B cell (primary cell): ENCODE data around the gene CABLES2. TPM values are rescaled to one million over a fixed set of nuclear protein-coding genes. Genes with fewer than 3 reads are reported as not detected.

ENCODE experiments used
- ATAC-seq: fragments of 200-7000 bp; cut with Tn5 transposase; one replicate; pipeline ENCODE4 v1.10.0; 2021; ENCODE audit warnings: low read depth, mild to moderate bottlenecking, moderate number of reproducible peaks, moderate library complexity
- CTCF ChIA-PET: fragments of 350-600 bp; sonication (Branson Sonifier 250); formaldehyde crosslinking; loops from one replicate; lab custom pipeline; 2021; ENCODE audit warnings: antibody characterized with exemption, inconsistent platforms; lab: Charles Lee
- POLR2A ChIA-PET: fragments of 350-600 bp; sonication (Branson Sonifier 250); formaldehyde crosslinking; loops from one replicate; lab custom pipeline; 2021; ENCODE audit warnings: antibody characterized with exemption; lab: Charles Lee
- DNase-seq: peaks from one replicate; pipeline ENCODE4 v3.0.0; 2013
- H2AFZ ChIP-seq: 2 replicates; pipeline ENCODE4 v1.6.1; 2012; ENCODE audit warnings: mild to moderate bottlenecking, low read depth, low read length; ENCODE audit not compliant: insufficient read depth, poor library complexity, severe bottlenecking
- H3K27ac ChIP-seq, 2 donors: 1 replicate in 1 of 2; 2 replicates in 1 of 2; pipeline ENCODE4 v1.5.1; 2012 to 2013; ENCODE audit warnings: low read length in 2 of 2, mild to moderate bottlenecking in 2 of 2, moderate library complexity in 1 of 2
- H3K27me3 ChIP-seq, 4 experiments: fragments of 200-600 bp in 1 of 4; sonication (generic) in 1 of 4; replicated peaks in 1 of 4; 1 replicate in 2 of 4; 2 replicates in 2 of 4; pipeline versions ENCODE4 v1.6.1 to v1.7.0; 2013 to 2016; ENCODE audit warnings: low read length in 3 of 4, mild to moderate bottlenecking in 2 of 4, mixed read lengths in 1 of 4, moderate library complexity in 1 of 4; ENCODE audit not compliant: insufficient read depth in 4 of 4, control insufficient read depth in 3 of 4; ENCODE audit errors: control extremely low read depth in 1 of 4
- H3K36me3 ChIP-seq, 2 experiments: replicated peaks in 1 of 2; 1 replicate in 1 of 2; 2 replicates in 1 of 2; pipeline versions ENCODE4 v1.6.1 to v1.7.1; 2013; ENCODE audit warnings: low read length in 1 of 2; ENCODE audit not compliant: insufficient read depth in 2 of 2, control insufficient read depth in 1 of 2; ENCODE audit errors: control extremely low read depth in 1 of 2, extremely low read depth in 1 of 2
- H3K4me1 ChIP-seq, 2 donors: fragments of 200-600 bp in 1 of 2; sonication (generic) in 1 of 2; 1 replicate in 1 of 2; 2 replicates in 1 of 2; pipeline versions ENCODE4 v1.5.1 to v1.6.1; 2013 to 2017; ENCODE audit warnings: low read length in 2 of 2; ENCODE audit not compliant: control insufficient read depth in 2 of 2, insufficient read depth in 2 of 2
- H3K4me2 ChIP-seq: replicated peaks from 2 replicates; pipeline ENCODE3; 2012; ENCODE audit warnings: mild to moderate bottlenecking, low read depth, low read length; ENCODE audit not compliant: poor library complexity, severe bottlenecking
- H3K4me3 ChIP-seq, 5 experiments: fragments of 200-600 bp in 1 of 5; sonication (generic) in 1 of 5; 1 replicate in 3 of 5; 2 replicates in 2 of 5; pipeline versions ENCODE4 v1.5.1 to v1.7.0; 2011 to 2016; ENCODE audit warnings: low read length in 4 of 5, mild to moderate bottlenecking in 4 of 5, low read depth in 2 of 5, control low read depth in 1 of 5, moderate library complexity in 1 of 5; ENCODE audit not compliant: insufficient read depth in 1 of 5; ENCODE audit errors: control extremely low read depth in 1 of 5, extremely low read depth in 1 of 5
- H3K79me2 ChIP-seq: fragments of 200-600 bp; sonication (generic); one replicate; pipeline ENCODE4 v1.6.0; 2016; ENCODE audit warnings: low read length; ENCODE audit not compliant: control insufficient read depth, insufficient read depth
- H3K9ac ChIP-seq: fragments of 200-600 bp; sonication (generic); 2 replicates; pipeline ENCODE4 v1.6.1; 2017; ENCODE audit warnings: mild to moderate bottlenecking, low read length, moderate library complexity
- H3K9me3 ChIP-seq, 3 donors: one replicate each; pipeline versions ENCODE4 v1.6.1 to v1.7.1; 2013; ENCODE audit warnings: low read length in 2 of 3; ENCODE audit not compliant: control insufficient read depth in 2 of 3, insufficient read depth in 1 of 3; ENCODE audit errors: control extremely low read depth in 1 of 3
- H4K20me1 ChIP-seq: 2 replicates; pipeline ENCODE4 v1.6.0; 2012; ENCODE audit warnings: mild to moderate bottlenecking, low read length; ENCODE audit not compliant: insufficient read depth, control insufficient read depth, poor library complexity, severe bottlenecking
- H3K27ac Mint-ChIP-seq: one replicate; pipeline ENCODE4 v1.8.0; 2021; ENCODE audit warnings: mixed read lengths
- H3K27me3 Mint-ChIP-seq: one replicate; pipeline ENCODE4 v1.8.0; 2021; ENCODE audit warnings: mixed read lengths
- H3K4me1 Mint-ChIP-seq: one replicate; pipeline ENCODE4 v1.8.0; 2021; ENCODE audit warnings: mixed read lengths
- H3K4me3 Mint-ChIP-seq: one replicate; pipeline ENCODE4 v1.8.0; 2021; ENCODE audit warnings: mixed read lengths
- H3K9me3 Mint-ChIP-seq: one replicate; pipeline ENCODE4 v1.8.0; 2022; ENCODE audit warnings: mixed read lengths; ENCODE audit not compliant: insufficient read depth
- CTCF ChIP-seq: fragments of 200-600 bp; IDR thresholded peaks from one replicate; pipeline ENCODE4 v1.8.0; 2022; ENCODE audit warnings: antibody characterized with exemption, mild to moderate bottlenecking
- EZH2 ChIP-seq: IDR thresholded peaks from 2 replicates; pipeline ENCODE4 v1.6.1; 2012; ENCODE audit warnings: borderline replicate concordance, low read depth, mild to moderate bottlenecking, moderate library complexity, low read length; ENCODE audit not compliant: insufficient read depth, poor library complexity, severe bottlenecking
- WGBS: methylation state at CpG from one replicate; pipeline ENCODE4 v1.1.5; 2013; ENCODE audit warnings: missing lambda C conversion rate; ENCODE audit not compliant: insufficient coverage; 5-methylcytosine and 5-hydroxymethylcytosine counted together
- intact Hi-C: fragments of 100-400 bp; cut with micrococcal nuclease; formaldehyde crosslinking; loops from one replicate; pipeline ENCODE4 v1.10.0; 2022
- polyA plus RNA-seq: library from polyadenylated mRNA; depleted of rRNA; stranded (reverse); fragments of >200 nt; gene quantifications from 2 replicates; pipeline ENCODE4 v1.2.3, GENCODE V29; 2012
- total RNA-seq, 2 donors: library from RNA; stranded (reverse); fragments of 120-200 nt in 1 of 2; gene quantifications; 1 replicate in 1 of 2; 2 replicates in 1 of 2; pipeline versions ENCODE4 v1.2.3 to v1.2.4, GENCODE V29; 2013 to 2022

Gene CABLES2
- total and polyA plus RNA-seq, 2 donors (not counting 1 experiment from before 2014, with no cell fraction given): 4.8 to 8.2 TPM

- H3K36me3 ChIP-seq: no peaks in the 10 kb centered on the region
- H3K4me2 ChIP-seq: no peak overlapping the region
- ChIA-PET CTCF (interaction anchor here (0.8 to 1.1 kb wide), 2 partner anchors 10 to 361 kb away, joined by 3 to 4 read pairs; no protein-coding TSS in a partner anchor), POLR2A (no interaction called here)
- no peak overlapping the region for H3K27ac Mint-ChIP-seq
- H2AFZ ChIP-seq: no peak overlapping the region
- peaks cover 17 to 23% of the 10 kb centered on the region in 2 donors for H3K4me1 ChIP-seq
- no peak overlapping the region for H3K4me3 ChIP-seq
- peaks cover 6% of the 10 kb centered on the region for H3K27me3 Mint-ChIP-seq
- H3K9ac ChIP-seq: no peak overlapping the region
- ATAC-seq (no peak), DNase-seq (no peak)
- peaks cover 11% of the 10 kb centered on the region for H3K4me1 Mint-ChIP-seq
- no peaks in the 10 kb centered on the region for H3K9me3 Mint-ChIP-seq
- no peaks in the 10 kb centered on the region for H4K20me1 ChIP-seq
- peaks cover 0 to 4% (median 0%) of the 10 kb centered on the region in 3 donors for H3K9me3 ChIP-seq
- 84% methylated on average over 24 of the region's 29 CpGs for WGBS
- H3K27me3 ChIP-seq: peaks cover 0 to 44% (median 12%) of the 10 kb centered on the region in 4 experiments
- no peak for TF ChIP-seq EZH2
- no peak for TF ChIP-seq CTCF
- no peak overlapping the region for H3K4me3 Mint-ChIP-seq
- intact Hi-C loops: no loop called here
- no peak overlapping the region for H3K27ac ChIP-seq
- no peaks in the 10 kb centered on the region for H3K79me2 ChIP-seq
Observed at GRCh38 chr20:62372042-62372993, 34.8 kb downstream of the CABLES2 start.

DNA sequence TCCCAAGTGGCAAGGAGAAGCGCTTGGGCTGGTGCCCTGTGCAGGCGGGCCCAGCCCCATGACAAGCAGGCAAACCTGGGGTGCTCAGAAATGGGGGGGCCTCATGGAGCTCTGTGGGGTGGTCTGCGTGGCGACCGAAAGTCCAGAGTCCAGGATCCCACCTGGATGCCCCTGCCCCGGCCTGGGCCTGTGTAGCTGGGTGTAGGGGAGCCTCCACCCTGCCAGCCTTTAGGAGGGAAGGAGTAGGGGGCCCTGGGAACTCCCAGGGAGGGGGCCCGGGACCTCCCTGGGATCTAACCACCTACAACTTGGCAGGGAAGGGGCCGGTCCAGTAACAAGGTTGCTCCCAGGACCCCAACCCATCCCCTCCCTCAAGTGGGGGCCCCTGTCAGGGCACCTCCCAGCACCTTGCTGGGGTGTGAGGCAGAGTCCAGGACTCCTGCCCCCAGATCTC is 35.5 kb downstream of the CABLES2 start:
- intact Hi-C loops: no loop called here
- no peak for TF ChIP-seq CTCF
- Mint-ChIP-seq H3K27ac (no peak overlapping the region), H3K4me3 (no peak overlapping the region), H3K27me3 (peaks cover 6% of the 10 kb centered on the region), H3K4me1 (peaks cover 11% of the 10 kb centered on the region), H3K9me3 (no peaks in the 10 kb centered on the region)
- Histone ChIP-seq H2AFZ (no peak overlapping the region), H4K20me1 (no peaks in the 10 kb centered on the region), H3K4me2 (no peak overlapping the region), H3K4me3 (no peak overlapping the region), H3K4me1 (peaks cover 17 to 23% of the 10 kb centered on the region in 2 donors), H3K9ac (no peak overlapping the region), H3K9me3 (peaks cover 0 to 4% (median 0%) of the 10 kb centered on the region in 3 donors), H3K27ac (no peak overlapping the region), H3K79me2 (no peaks in the 10 kb centered on the region), H3K27me3 (peaks cover 0 to 44% (median 12%) of the 10 kb centered on the region in 4 experiments), H3K36me3 (no peaks in the 10 kb centered on the region)
- ATAC-seq (no peak), DNase-seq (no peak)
- ChIA-PET CTCF (interaction anchor here (1.1 kb wide), 1 partner anchor 11 kb away, joined by 4 read pairs; no protein-coding TSS in a partner anchor), POLR2A (no interaction called here)
- WGBS: 78% methylated on average over 5 of the region's 8 CpGs
